HCT116 (cell line): ENCODE data around the gene LTBR. TPM values are rescaled to one million over a fixed set of nuclear protein-coding genes. Genes with fewer than 3 reads are reported as not detected.

Source experiments
- ATAC-seq: fragments of 200-7000 bp; cut with Tn5 transposase; 2 replicates; pipeline ENCODE4 v1.9.1; 2020; ENCODE audit warnings: mild to moderate bottlenecking, moderate library complexity
- BruUV-seq: library from RNA; stranded (reverse); fragments of 400-500 nt; replicated peaks from 2 replicates; lab custom pipeline; 2021; lab: Mats Ljungman, UMichigan
- CTCF ChIA-PET: fragments of 300-600 bp; sonication (Branson Sonifier 250); formaldehyde crosslinking; loops from one replicate; lab custom pipeline; 2021; ENCODE audit warnings: antibody characterized with exemption; lab: Charles Lee
- POLR2A ChIA-PET: fragments of 300-600, 350-600 bp; sonication (Branson Sonifier 250); formaldehyde crosslinking; loops from one replicate; lab custom pipeline; 2021; ENCODE audit warnings: antibody characterized with exemption; lab: Charles Lee
- RAD21 ChIA-PET, 2 experiments: fragments of 300-600 bp; sonication (Branson Sonifier 250); formaldehyde crosslinking; loops; one replicate each; lab custom pipeline; 2023; ENCODE audit warnings: low total read pairs in 2 of 2; ENCODE audit not compliant: uncharacterized antibody in 2 of 2, unreplicated experiment in 2 of 2, low non-redundant PET in 1 of 2; lab: Charles Lee
- DNase-seq: peaks from one replicate; pipeline ENCODE4 v3.0.0-alpha.2; 2010; ENCODE audit warnings: low read depth, low spot score
- H2AFZ ChIP-seq: fragments of 200-600 bp; shearing (Covaris generic), sonication (generic); 2 replicates; pipeline ENCODE4 v1.6.1; 2017; ENCODE audit warnings: low read depth, mixed run types, mixed read lengths, antibody characterized with exemption, low read length; ENCODE audit not compliant: poor library complexity, severe bottlenecking
- H3K27ac ChIP-seq: 2 replicates; pipeline ENCODE4 v1.5.1; 2012; ENCODE audit warnings: low read depth, low read length
- H3K27me3 ChIP-seq: fragments of 200-600 bp; sonication (generic); 2 replicates; pipeline ENCODE4 v1.6.1; 2016; ENCODE audit warnings: mixed run types, low read length, mixed read lengths; ENCODE audit not compliant: insufficient read depth
- H3K36me3 ChIP-seq, 2 experiments: fragments of 200-500 bp in 1 of 2; fragments of 200-600 bp in 1 of 2; sonication (Bioruptor generic) in 1 of 2; sonication (generic) in 1 of 2; 2 replicates each; pipeline versions ENCODE4 v1.5.1 to v1.6.1; 2014 to 2016; ENCODE audit warnings: low read length in 2 of 2, inconsistent platforms in 1 of 2, mixed read lengths in 1 of 2, mixed run types in 1 of 2; ENCODE audit not compliant: insufficient read depth in 2 of 2, control insufficient read depth in 1 of 2
- H3K4me1 ChIP-seq, 2 experiments: fragments of 200-600 bp in 1 of 2; sonication (generic) in 1 of 2; 2 replicates each; pipeline versions ENCODE4 v1.5.1 to v1.6.1; 2012 to 2017; ENCODE audit warnings: low read length in 2 of 2, inconsistent platforms in 1 of 2, mild to moderate bottlenecking in 1 of 2, mixed read lengths in 1 of 2, mixed run types in 1 of 2, moderate library complexity in 1 of 2; ENCODE audit not compliant: insufficient read depth in 2 of 2, control insufficient read depth in 1 of 2
- H3K4me2 ChIP-seq: fragments of 200-600 bp; sonication (generic); 2 replicates; pipeline ENCODE4 v1.6.1; 2017; ENCODE audit warnings: mixed run types, low read length, mixed read lengths
- H3K4me3 ChIP-seq, 2 experiments: fragments of 200-600 bp in 1 of 2; sonication (generic) in 1 of 2; replicated peaks in 1 of 2; 2 replicates each; pipeline ENCODE4 v1.5.1; 2011 to 2016; ENCODE audit warnings: low read length in 2 of 2, control low read depth in 1 of 2, low read depth in 1 of 2, mild to moderate bottlenecking in 1 of 2, mixed read lengths in 1 of 2, mixed run types in 1 of 2
- H3K79me2 ChIP-seq: fragments of 200-600 bp; sonication (generic); 2 replicates; pipeline ENCODE4 v1.6.1; 2017; ENCODE audit warnings: mild to moderate bottlenecking, mixed run types, low read length, moderate library complexity, mixed read lengths; ENCODE audit not compliant: insufficient read depth
- H3K9ac ChIP-seq: fragments of 200-600 bp; sonication (generic); 2 replicates; pipeline ENCODE4 v1.6.1; 2016; ENCODE audit warnings: low read length, mixed read lengths
- H3K9me2 ChIP-seq: fragments of 200-600 bp; sonication (generic), shearing (Covaris generic); 2 replicates; pipeline ENCODE4 v1.6.1; 2017; ENCODE audit warnings: mixed run types, mild to moderate bottlenecking, moderate library complexity; ENCODE audit not compliant: insufficient read depth
- H3K9me3 ChIP-seq, 2 experiments: fragments of 200-500 bp in 1 of 2; fragments of 200-600 bp in 1 of 2; sonication (Bioruptor generic) in 1 of 2; sonication (generic) in 1 of 2; 2 replicates each; pipeline ENCODE4 v1.6.1; 2014 to 2017; ENCODE audit warnings: low read length in 2 of 2, mixed read lengths in 2 of 2, inconsistent platforms in 1 of 2, low read depth in 1 of 2, mild to moderate bottlenecking in 1 of 2, mixed run types in 1 of 2, moderate library complexity in 1 of 2; ENCODE audit not compliant: control insufficient read depth in 1 of 2, insufficient read depth in 1 of 2
- H4K20me1 ChIP-seq: fragments of 200-600 bp; sonication (generic), shearing (Covaris generic); 2 replicates; pipeline ENCODE4 v1.6.1; 2017; ENCODE audit warnings: mixed run types, mild to moderate bottlenecking, moderate library complexity; ENCODE audit not compliant: insufficient read depth
- CEBPB ChIP-seq: IDR thresholded peaks from 2 replicates; pipeline ENCODE4 v1.6.1; 2012; ENCODE audit warnings: low read depth
- POLR2AphosphoS5 ChIP-seq: IDR thresholded peaks from 2 replicates; pipeline ENCODE4 v1.6.1; 2011; ENCODE audit warnings: mild to moderate bottlenecking, low read depth, low read length, moderate library complexity
- TCF7L2 ChIP-seq: IDR thresholded peaks from 2 replicates; pipeline ENCODE4 v1.7.0; 2011; ENCODE audit warnings: borderline replicate concordance, inconsistent platforms; ENCODE audit not compliant: insufficient read depth, insufficient read length; ENCODE audit errors: extremely low read depth
- ZFX ChIP-seq: fragments of 450-650 bp; IDR thresholded peaks from 2 replicates; pipeline ENCODE4 v1.6.1; 2017
- intact Hi-C: fragments of 100-400 bp; cut with micrococcal nuclease; formaldehyde crosslinking; loops from 2 replicates; pipeline ENCODE4 v1.10.0; 2022
- total RNA-seq: library from RNA; stranded (reverse); gene quantifications from one replicate; pipeline ENCODE4 v1.2.1, GENCODE V29; 2021; ENCODE audit not compliant: unreplicated experiment

Gene LTBR
- total RNA-seq, 1 experiment from 2014 or later = 128 TPM

DNA sequence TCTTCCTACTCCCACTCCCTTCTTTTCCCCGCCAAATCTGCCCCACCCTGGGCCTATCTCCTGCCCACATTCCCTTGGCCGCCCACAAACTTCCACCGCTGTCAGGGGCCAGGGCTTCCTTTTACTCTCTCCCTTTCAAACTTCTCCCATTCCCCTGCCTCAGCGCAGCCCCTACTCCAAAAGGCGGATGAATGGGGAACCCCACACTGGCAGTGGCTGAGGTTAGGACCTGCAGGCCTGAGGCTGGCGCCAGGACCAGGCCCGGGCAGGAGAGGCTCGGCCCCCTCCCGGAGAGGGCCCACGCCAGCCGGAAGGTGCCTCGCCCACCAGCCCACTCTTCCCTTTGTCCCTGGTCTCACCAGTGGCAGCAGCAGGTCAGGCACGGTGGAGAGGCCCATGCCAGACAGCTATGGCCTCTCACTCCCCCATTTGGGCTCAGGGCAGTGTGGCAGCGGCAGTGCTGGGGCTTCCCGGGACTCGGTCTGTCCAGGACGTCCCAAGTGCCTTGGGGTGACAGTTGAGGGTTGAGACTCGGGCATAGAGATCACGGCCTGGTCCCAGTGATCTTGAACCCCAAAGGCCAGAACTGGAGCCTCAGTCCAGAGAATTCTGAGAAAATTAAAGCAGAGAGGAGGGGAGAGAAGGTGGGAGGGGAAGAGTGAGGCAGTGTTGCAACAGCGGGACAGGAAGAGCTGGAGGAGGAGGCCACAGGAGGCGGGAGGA lies 42.4 kb upstream of the LTBR start, which contains the start of gene TNFRSF1A:
Gene TNFRSF1A (minus strand): TSS at position 660 of the 723 bp plus-strand sequence. CDS start 262 bp downstream, at position 398.
- ChIA-PET POLR2A (interaction anchor here (0.9 to 1.2 kb wide), 4 partner anchors 15 to 193 kb away, joined by 3 to 5 read pairs (median 3); partner anchors contain the start of genes GAPDH and SCNN1A), RAD21 (interaction anchor here in 1 of 2 experiments (1.0 kb wide), 1 partner anchor 29 kb away, joined by 3 read pairs; no protein-coding TSS in a partner anchor), CTCF (interaction anchor here (1.1 to 1.3 kb wide), 2 partner anchors 14 to 124 kb away, joined by 3 to 5 read pairs; no protein-coding TSS in a partner anchor)
- intact Hi-C loops = no loop called here
- peak; percentile 96 for TF ChIP-seq ZFX
- TF ChIP-seq CEBPB = no peak
- TF ChIP-seq TCF7L2 = no peak
- TF ChIP-seq POLR2AphosphoS5 = peak; percentile 85
- Histone ChIP-seq H3K9ac (peak within 1 kb of the TSS; percentile 90), H3K4me3 (peak within 1 kb of the TSS; percentile 84 to 92), H3K79me2 (peaks cover 58% of the 10 kb centered on the region), H4K20me1 (no peaks in the 10 kb centered on the region), H3K27me3 (no peaks in the 10 kb centered on the region), H3K4me2 (peak within 1 kb of the TSS; percentile 97), H3K27ac (peak within 1 kb of the TSS; percentile 99), H3K9me2 (no peaks in the 10 kb centered on the region), H3K4me1 (peaks cover 79 to 86% of the 10 kb centered on the region in 2 experiments), H2AFZ (no peak within 1 kb of the TSS), H3K36me3 (no peaks in the 10 kb centered on the region; a peak in 1 of 4 replicates), H3K9me3 (no peaks in the 10 kb centered on the region)
- BruUV-seq = TSS peak; percentile 76
- DNase-seq (no peak), ATAC-seq (peak; percentile 63)

DNA sequence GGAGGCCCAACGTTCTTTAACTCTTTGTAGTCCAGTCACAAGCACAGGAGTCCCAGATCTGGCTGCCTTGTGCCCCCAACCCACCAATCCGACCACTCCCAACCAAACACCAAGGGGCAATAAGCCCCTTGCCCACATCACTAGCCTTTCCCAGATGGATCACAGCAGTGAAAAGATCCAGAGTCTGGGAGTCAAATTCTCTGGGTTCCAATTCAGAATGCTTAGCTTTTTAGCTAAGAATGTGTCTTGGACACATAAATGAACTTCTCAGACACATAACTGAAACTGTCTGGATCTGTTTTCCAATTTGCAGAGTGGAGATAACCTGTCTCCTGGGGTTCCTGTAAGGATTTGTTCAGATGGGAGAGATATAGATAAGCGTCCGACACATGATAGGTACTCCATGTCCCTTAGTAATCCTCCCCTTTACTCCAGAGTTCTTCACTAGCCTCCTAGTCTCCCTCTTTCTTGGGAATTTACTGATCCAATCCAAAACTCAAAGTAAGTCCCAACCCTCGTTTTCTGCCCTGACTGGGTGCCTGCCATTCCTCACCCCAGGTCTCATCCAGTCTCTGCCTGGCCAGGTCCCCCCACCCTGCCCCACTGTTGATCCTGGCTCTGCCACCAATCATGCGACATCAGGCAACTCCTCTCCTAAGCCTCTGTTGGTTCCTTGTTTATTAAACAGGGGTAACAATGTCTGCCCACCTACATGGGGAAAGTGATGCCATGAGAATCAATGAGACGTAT lies 41.6 kb upstream of the LTBR start:
- Histone ChIP-seq H3K4me2 (peak overlapping the region; percentile 97), H3K9me3 (no peaks in the 10 kb centered on the region)
- no TSS peak for BruUV-seq

More for the DNA sequence above, 41.6 kb upstream of the LTBR start:
- Histone ChIP-seq H3K4me3 (peak overlapping the region; percentile 84 to 92), H2AFZ (no peak overlapping the region), H3K36me3 (no peaks in the 10 kb centered on the region; a peak in 1 of 4 replicates), H3K9me2 (no peaks in the 10 kb centered on the region), H3K79me2 (peaks cover 51% of the 10 kb centered on the region)
- CTCF ChIA-PET = interaction anchor here (1.1 to 1.3 kb wide), 2 partner anchors 13 to 123 kb away, joined by 3 to 5 read pairs; no protein-coding TSS in a partner anchor
- ATAC-seq = no peak
- POLR2A ChIA-PET = interaction anchor here (0.9 to 1.2 kb wide), 4 partner anchors 14 to 192 kb away, joined by 3 to 5 read pairs (median 3); partner anchors contain the start of genes GAPDH and SCNN1A
- TF ChIP-seq POLR2AphosphoS5 = no peak; the same call in 1 of the 2 replicates
- TF ChIP-seq, all 23 proteins: peak for 0
- peaks cover 74 to 86% of the 10 kb centered on the region in 2 experiments for H3K4me1 ChIP-seq
- RAD21 ChIA-PET = interaction anchor here in 1 of 2 experiments (1.0 kb wide), 1 partner anchor 28 kb away, joined by 3 read pairs; no protein-coding TSS in a partner anchor
- no peaks in the 10 kb centered on the region for H3K27me3 ChIP-seq
- intact Hi-C loops = no loop called here
- DNase-seq = no peak
- H3K9ac ChIP-seq = peak overlapping the region; percentile 90
- peak overlapping the region; percentile 99 for H3K27ac ChIP-seq
- no peaks in the 10 kb centered on the region for H4K20me1 ChIP-seq
